ENCODE data around the gene RGS19.

Gene RGS19

GRCh38 chr20:64032706-64033624 is 46.4 kb downstream of the RGS19 start:
- no peak for DNase-seq

- DNase-seq: no peak
Observed at GRCh38 chr20:64031822-64032314, 47.5 kb downstream of the RGS19 start.

DNA sequence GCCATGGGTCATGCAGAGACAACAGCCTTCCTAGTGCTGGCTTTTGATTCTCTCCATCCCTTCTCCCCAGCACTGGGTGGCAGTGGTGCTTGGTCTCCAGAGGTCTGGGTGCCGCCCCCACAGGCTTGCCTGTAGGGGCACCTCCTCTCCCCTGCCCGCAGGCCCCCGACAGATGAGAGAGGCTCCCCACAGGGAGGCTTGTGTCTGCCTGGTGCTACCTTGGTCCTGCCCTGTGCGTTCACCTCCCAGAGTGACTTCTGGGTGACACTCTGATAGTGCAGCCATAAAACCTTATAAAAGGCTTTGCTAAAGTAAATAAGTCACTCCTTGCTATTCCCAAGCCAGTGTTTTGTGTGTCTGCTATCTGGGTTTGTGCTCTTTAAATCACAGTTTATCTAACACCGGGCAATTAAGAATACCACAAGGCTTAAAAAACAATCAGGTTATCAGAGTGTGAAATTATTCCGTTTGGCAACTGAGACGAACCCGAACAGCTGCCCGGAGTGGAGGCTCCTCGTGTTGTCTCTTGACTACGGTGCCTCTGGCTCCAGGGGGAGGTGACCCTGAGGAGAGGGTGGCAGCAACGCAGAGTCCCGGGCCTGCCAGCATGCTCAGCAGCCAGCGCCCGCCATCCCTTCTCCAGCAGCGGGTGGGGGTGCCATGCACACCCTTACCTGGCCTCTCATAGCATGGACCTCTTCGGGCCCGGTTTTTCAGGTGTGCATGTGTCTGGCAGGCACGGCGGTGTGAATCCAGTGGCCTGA is 48.8 kb downstream of the RGS19 start:
- DNase-seq: no peak

DNA sequence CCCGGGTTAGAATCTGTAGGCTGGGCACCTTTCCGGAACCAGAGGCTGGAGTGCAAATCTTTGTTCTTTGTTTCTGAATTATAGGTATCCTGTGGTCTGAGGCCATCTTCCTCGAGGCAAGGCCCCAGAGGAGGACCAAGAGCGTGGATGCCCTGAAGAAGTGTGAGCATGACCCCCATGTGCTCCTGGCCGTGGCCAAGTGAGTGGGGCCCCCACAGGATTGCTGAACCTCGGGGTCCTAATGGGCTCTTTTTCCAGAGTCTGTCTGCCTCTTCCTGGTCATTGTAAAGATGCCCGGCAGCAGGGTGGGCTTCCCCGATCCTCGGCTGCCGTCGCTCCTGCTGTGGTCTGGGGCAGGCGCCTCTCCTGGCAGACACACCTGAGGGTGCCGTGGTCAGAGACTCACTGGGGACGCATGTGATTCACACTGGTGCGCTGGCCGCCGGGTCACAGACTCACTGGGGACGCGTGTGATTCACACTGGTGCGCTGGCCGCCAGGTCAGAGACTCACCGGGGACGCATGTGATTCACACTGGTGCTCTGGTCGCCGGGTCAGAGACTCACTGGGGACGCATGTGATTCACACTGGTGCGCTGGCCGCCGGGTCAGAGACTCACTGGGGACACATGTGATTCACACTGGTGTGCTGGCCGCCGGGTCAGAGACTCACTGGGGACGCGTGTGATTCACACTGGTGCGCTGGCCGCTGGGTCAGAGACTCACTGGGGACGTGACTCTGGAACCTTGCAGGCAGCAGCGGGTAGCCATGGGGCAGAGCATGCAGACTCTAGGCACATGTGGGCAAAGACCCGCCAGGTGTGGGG is 49.8 kb downstream of the RGS19 start:
- DNase-seq: no peak

GRCh38 chr20:64027981-64028685 is 51.2 kb downstream of the RGS19 start:
- no peak for DNase-seq

- no peak for DNase-seq
Observed at GRCh38 chr20:64025826-64026412, 53.4 kb downstream of the RGS19 start.

DNA sequence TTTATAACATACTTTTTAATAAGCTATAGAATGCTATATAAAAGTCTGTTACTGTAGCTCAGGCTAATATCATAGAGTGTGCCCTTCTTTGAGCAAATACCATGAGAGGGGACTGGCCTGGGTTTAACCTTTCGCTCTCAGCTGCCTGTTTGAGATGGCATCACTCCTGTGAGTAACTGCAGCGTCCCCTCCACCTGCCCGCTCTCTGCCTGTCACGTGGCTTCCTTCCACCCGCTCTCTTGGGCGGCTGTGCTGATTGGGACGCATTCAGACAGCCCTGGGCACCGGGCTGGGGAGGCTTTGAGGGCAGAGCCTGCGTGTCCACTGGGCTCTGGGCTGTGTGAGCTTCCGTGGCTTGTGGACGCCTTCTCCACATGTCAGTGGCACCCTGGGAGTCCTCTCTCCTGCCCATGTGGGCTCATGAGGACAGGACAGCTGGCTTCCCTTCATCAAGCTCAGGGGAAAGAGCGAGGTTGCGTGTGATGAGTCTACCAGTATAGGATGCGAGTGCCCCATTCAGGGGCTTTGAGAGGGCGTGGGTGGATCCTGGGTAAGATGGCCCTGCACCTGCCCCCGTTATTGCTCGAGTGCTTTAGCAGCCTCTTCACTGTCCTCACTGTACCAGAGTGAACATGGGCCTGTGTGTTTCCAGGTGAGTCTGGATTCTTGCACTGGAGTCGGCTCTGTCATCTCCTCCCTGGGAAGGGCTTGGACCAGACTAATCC is 54.1 kb downstream of the RGS19 start:
- no peak for DNase-seq

- no peak for DNase-seq
Observed at GRCh38 chr20:64024141-64024990, 55.0 kb downstream of the RGS19 start.

DNA sequence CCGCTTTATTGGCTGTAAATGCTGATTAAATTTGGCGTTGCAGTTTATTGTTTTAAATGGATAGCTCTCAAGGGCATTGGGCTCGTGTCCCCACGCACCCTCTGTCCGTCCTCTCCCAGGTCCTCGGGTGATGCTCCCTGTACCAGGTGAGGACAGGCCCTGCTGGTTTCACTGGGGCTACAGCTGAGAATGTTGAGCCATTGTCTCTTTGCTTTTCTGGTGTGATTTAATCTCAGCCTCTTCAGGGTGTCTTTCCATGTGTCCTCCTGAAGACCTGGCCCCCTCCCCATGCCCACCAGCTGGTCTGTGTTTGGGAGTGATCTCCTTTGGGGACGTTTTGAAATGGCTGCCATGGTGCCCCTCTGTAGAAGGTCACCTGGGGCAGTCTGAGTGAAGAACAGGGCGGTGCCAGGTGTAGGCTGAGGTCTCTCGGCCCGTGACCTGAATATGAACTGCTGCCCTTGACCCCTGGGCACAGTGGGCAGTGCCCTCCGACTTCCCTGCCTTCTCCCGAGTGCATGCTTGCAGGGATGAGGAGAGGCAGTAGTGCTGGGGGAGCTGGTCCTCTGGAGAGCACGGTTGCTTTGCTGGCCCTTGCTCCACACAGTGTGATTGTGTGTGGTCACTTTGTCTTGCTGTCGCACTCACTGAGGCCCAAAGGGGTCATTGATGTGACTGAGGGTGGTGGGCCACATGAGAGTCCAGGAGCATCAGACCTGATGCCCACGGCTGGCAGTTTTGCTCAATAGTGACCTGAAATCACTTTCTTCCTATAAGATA is 55.8 kb downstream of the RGS19 start:
- DNase-seq: no peak

Data from CD4-positive, alpha-beta T cell treated with Interleukin-17A for 1 hour (primary cell).